GM12878 (cell line): ENCODE data around the gene USP38. TPM values are rescaled to one million over a fixed set of nuclear protein-coding genes. Genes with fewer than 3 reads are reported as not detected.

Experiments used
- ATAC-seq: fragments of 200-7000 bp; cut with Tn5 transposase; 3 replicates; pipeline ENCODE4 v1.9.1; 2020; ENCODE audit warnings: mild to moderate bottlenecking, moderate library complexity
- BruUV-seq: library from RNA; stranded (reverse); fragments of 400-500 nt; replicated peaks from 2 replicates; lab custom pipeline; 2021; lab: Mats Ljungman, UMichigan
- CTCF ChIA-PET: fragments of 300-600 bp; sonication (Branson Sonifier 250); formaldehyde crosslinking; extraction: SDS; loops from one replicate; lab custom pipeline; 2021; ENCODE audit warnings: inconsistent platforms; lab: Yijun Ruan, JAX
- POLR2A ChIA-PET: fragments of 350-600 bp; formaldehyde crosslinking; extraction: SDS; loops from one replicate; lab custom pipeline; 2021; ENCODE audit warnings: inconsistent platforms; lab: Charles Lee
- RAD21 ChIA-PET: fragments of 300-600 bp; sonication (Branson Sonifier 250); formaldehyde crosslinking; loops from one replicate; lab custom pipeline; 2023; ENCODE audit warnings: antibody characterized with exemption; ENCODE audit not compliant: unreplicated experiment; lab: Charles Lee
- SMC1A ChIA-PET: fragments of 300-600 bp; sonication (Branson Sonifier 250); formaldehyde crosslinking; loops from one replicate; lab custom pipeline; 2023; ENCODE audit not compliant: unreplicated experiment, uncharacterized antibody; lab: Charles Lee
- DNase-seq: peaks from one replicate; pipeline ENCODE4 v3.0.0-alpha.2; 2011; ENCODE audit warnings: low read depth, low spot score
- FAIRE-seq: peaks from 3 replicates; lab custom pipeline; 2011; peaks lifted over from hg19 to GRCh38; lab: Jason Lieb, UNC
- H2AFZ ChIP-seq: 2 replicates; pipeline ENCODE4 v1.6.0; 2011; ENCODE audit warnings: low read depth, low read length, control low read depth; ENCODE audit not compliant: control insufficient read depth
- H3K27ac ChIP-seq: 2 replicates; pipeline ENCODE4 v1.5.1; 2011; ENCODE audit warnings: control low read depth; ENCODE audit not compliant: control insufficient read depth, insufficient read depth
- H3K27me3 ChIP-seq, 2 experiments: replicated peaks in 1 of 2; 2 replicates each; pipeline versions ENCODE4 v1.6.0 to v1.6.1; 2011; ENCODE audit warnings: low read length in 1 of 2; ENCODE audit not compliant: control insufficient read depth in 2 of 2, insufficient read depth in 2 of 2
- H3K36me3 ChIP-seq, 2 experiments: 2 replicates each; pipeline ENCODE4 v1.5.1; 2011; ENCODE audit warnings: low read length in 1 of 2; ENCODE audit not compliant: control insufficient read depth in 2 of 2, insufficient read depth in 2 of 2
- H3K4me1 ChIP-seq: 2 replicates; pipeline ENCODE4 v1.6.1; 2011; ENCODE audit warnings: mild to moderate bottlenecking, low read length, moderate library complexity, mixed read lengths; ENCODE audit not compliant: control insufficient read depth, insufficient read depth
- H3K4me2 ChIP-seq: 2 replicates; pipeline ENCODE4 v1.6.0; 2011; ENCODE audit warnings: control low read depth; ENCODE audit not compliant: control insufficient read depth, insufficient read depth
- H3K4me3 ChIP-seq: fragments of 200-600 bp; sonication (generic); 2 replicates; pipeline ENCODE4 v1.5.1; 2016
- H3K79me2 ChIP-seq: 2 replicates; pipeline ENCODE4 v1.6.0; 2011; ENCODE audit warnings: low read length; ENCODE audit not compliant: control insufficient read depth, insufficient read depth
- H3K9ac ChIP-seq: 2 replicates; pipeline ENCODE4 v1.8.0; 2011; ENCODE audit warnings: low read length, control low read depth, mixed read lengths; ENCODE audit not compliant: control insufficient read depth, insufficient read depth
- H3K9me3 ChIP-seq: replicated peaks from 3 replicates; pipeline ENCODE4 v1.5.1; 2011; ENCODE audit warnings: mild to moderate bottlenecking, low read length; ENCODE audit not compliant: control insufficient read depth, insufficient read depth
- H4K20me1 ChIP-seq: 2 replicates; pipeline ENCODE4 v1.6.0; 2011; ENCODE audit not compliant: control insufficient read depth, insufficient read depth
- IRF4 ChIP-seq: IDR thresholded peaks from 2 replicates; pipeline ENCODE4 v1.6.1; 2011; ENCODE audit warnings: low read depth, low read length
- MLLT1 ChIP-seq: fragments of 450-650 bp; IDR thresholded peaks from 2 replicates; pipeline ENCODE4 v1.6.1; 2016; ENCODE audit warnings: mild to moderate bottlenecking
- NFYA ChIP-seq: IDR thresholded peaks from 2 replicates; pipeline ENCODE4 v1.6.1; 2011; ENCODE audit warnings: low read depth, mild to moderate bottlenecking, low read length, improper control_type of control experiment, borderline replicate concordance
- PAX8 ChIP-seq: fragments of 450-650 bp; IDR thresholded peaks from 2 replicates; pipeline ENCODE4 v1.6.1; 2017; ENCODE audit warnings: mild to moderate bottlenecking, moderate library complexity
- POLR2AphosphoS2 ChIP-seq: IDR thresholded peaks from 2 replicates; pipeline ENCODE4 v1.6.1; 2011; ENCODE audit warnings: low read depth, mild to moderate bottlenecking, low read length, improper control_type of control experiment, moderate library complexity
- POLR2AphosphoS5 ChIP-seq: IDR thresholded peaks from 2 replicates; pipeline ENCODE4 v1.6.1; 2011; ENCODE audit warnings: mild to moderate bottlenecking, low read length, inconsistent platforms
- RCOR1 ChIP-seq: conservative IDR thresholded peaks from 2 replicates; pipeline ENCODE4 v1.6.1; 2012; ENCODE audit warnings: low read depth, low read length, improper control_type of control experiment
- SIX5 ChIP-seq: IDR thresholded peaks from 2 replicates; pipeline ENCODE4 v1.6.1; 2011; ENCODE audit warnings: mild to moderate bottlenecking, low read depth, low read length, moderate library complexity; ENCODE audit not compliant: severe bottlenecking
- STAT3 ChIP-seq: IDR thresholded peaks from 2 replicates; pipeline ENCODE4 v1.6.1; 2011; ENCODE audit warnings: low read depth, low read length, improper control_type of control experiment
- YBX1 ChIP-seq: fragments of 450-650 bp; IDR thresholded peaks from 2 replicates; pipeline ENCODE4 v1.6.1; 2016; ENCODE audit warnings: antibody characterized with exemption
- ZNF24 ChIP-seq: fragments of 450-650 bp; IDR thresholded peaks from 2 replicates; pipeline ENCODE4 v1.6.1; 2017; ENCODE audit warnings: antibody characterized with exemption, mild to moderate bottlenecking
- WGBS: methylation state at CpG from one replicate; pipeline ENCODE4 v1.1.6; 2016; ENCODE audit warnings: low lambda C conversion rate; ENCODE audit not compliant: insufficient replicate concordance, insufficient coverage; ENCODE audit errors: missing lambda C conversion rate; 5-methylcytosine and 5-hydroxymethylcytosine counted together
- in situ Hi-C: fragments of 300-500 bp; cut with MboI; formaldehyde crosslinking; loops from 9 replicates; pipeline ENCODE4 v1.14.3; 2018; ENCODE audit warnings: mixed read lengths
- intact Hi-C: fragments of 100-400 bp; cut with micrococcal nuclease; formaldehyde crosslinking; loops from one replicate; pipeline ENCODE4 v1.14.2; 2022; ENCODE audit not compliant: unreplicated experiment
- polyA plus RNA-seq, 11 experiments: library from polyadenylated mRNA; depleted of rRNA in 4 of 11; unstranded in 6 of 11; stranded (reverse) in 5 of 11; fragments of >200 nt; fragmentation: Nextera tagmentation in 4 of 11; fragmentation: Illumina TruSeq in 1 of 11; extraction: Ambion mirVana in 4 of 11; extraction: Trizol in 1 of 11; gene quantifications; 1 replicate in 1 of 11; 2 replicates in 10 of 11; pipeline versions ENCODE4 v1.2.1 to v1.2.3, GENCODE V29; 2011 to 2016; ENCODE audit warnings: inconsistent platforms in 2 of 11, missing spikeins in 2 of 11, low read depth in 1 of 11
- total RNA-seq, 4 experiments: library from RNA; depleted of rRNA in 3 of 4; stranded (reverse); fragments of >200 nt in 3 of 4; fragmentation: Illumina TruSeq in 1 of 4; extraction: Trizol in 1 of 4; gene quantifications; 2 replicates each; pipeline versions ENCODE4 v1.2.1 to v1.2.3, GENCODE V29; 2013 to 2021

The USP38 gene
- total and polyA plus RNA-seq, 10 of the 15 experiments (the other 5 are each of a cell fraction or from before 2014, with no cell fraction given) = 4.4 to 19.0 (median 14.7) TPM

GRCh38 chr4:143224255-143224654 is 39.5 kb downstream of the USP38 start:
- in situ Hi-C loops (no loop called here), intact Hi-C loops (no loop called here)
- no peak for ATAC-seq
- ChIA-PET CTCF (interaction anchor here (0.6 kb wide), 1 partner anchor 15 kb away, joined by 3 read pairs; no protein-coding TSS in a partner anchor), SMC1A (interaction anchor here (0.7 to 1.6 kb wide), 3 partner anchors 11 to 130 kb away, joined by 3 to 6 read pairs (median 4); no protein-coding TSS in a partner anchor), POLR2A (interaction anchor here (0.7 to 1.0 kb wide), 2 partner anchors 10 to 33 kb away, joined by 3 read pairs; no protein-coding TSS in a partner anchor), RAD21 (no interaction called here)
- H4K20me1 ChIP-seq = no peaks in the 10 kb centered on the region
- FAIRE-seq = no peak
- H2AFZ ChIP-seq = no peak overlapping the region
- H3K79me2 ChIP-seq = no peaks in the 10 kb centered on the region
- BruUV-seq = no TSS peak
- DNase-seq = no peak
- H3K27me3 ChIP-seq = no peaks in the 10 kb centered on the region
- H3K4me2 ChIP-seq = no peak overlapping the region
- H3K36me3 ChIP-seq = peaks cover 0 to 10% of the 10 kb centered on the region in 2 experiments; a peak in 1 of 4 replicates
- no peak overlapping the region for H3K4me3 ChIP-seq
- WGBS = 93% methylated on average over 1 of the region's 1 CpG
- H3K4me1 ChIP-seq = no peaks in the 10 kb centered on the region
- H3K9ac ChIP-seq = no peak overlapping the region
- H3K27ac ChIP-seq = no peak overlapping the region
- TF ChIP-seq IRF4 = no peak
- no peak for TF ChIP-seq STAT3
- TF ChIP-seq POLR2AphosphoS5 = no peak
- no peak for TF ChIP-seq NFYA
- no peak for TF ChIP-seq ZNF24
- TF ChIP-seq POLR2AphosphoS2 = no peak
- no peak for TF ChIP-seq SIX5
- no peak for TF ChIP-seq YBX1
- TF ChIP-seq PAX8 = no peak
- TF ChIP-seq RCOR1 = no peak
- no peak for TF ChIP-seq MLLT1
- H3K9me3 ChIP-seq = no peaks in the 10 kb centered on the region
